Body of pancreas (tissue), 4 donors: ENCODE measurements around the gene ATOH8. TPM values are rescaled to one million over a fixed set of nuclear protein-coding genes. Genes with fewer than 3 reads are reported as not detected.
A peak's percentile ranks its signal among the peaks of the same experiment; 100 is the strongest.

ENCODE experiments used
- ATAC-seq: fragments of 150-250 bp; one replicate; pipeline ENCODE4 v1.9.1; 2016
- DNase-seq, 4 donors: peaks; one replicate each; pipeline ENCODE4 v3.0.0-alpha.2; 2019
- H3K27ac ChIP-seq, 4 donors: fragments of 200-600 bp; sonication (generic); 1 replicate in 3 of 4; 2 replicates in 1 of 4; pipeline versions ENCODE4 v1.5.1 to v1.6.1; 2016 to 2019; ENCODE audit warnings: mild to moderate bottlenecking in 1 of 4, mixed read lengths in 1 of 4, moderate library complexity in 1 of 4
- H3K27me3 ChIP-seq, 2 donors: fragments of 200-600 bp; sonication (generic); one replicate each; pipeline ENCODE4 v1.6.0; 2016; ENCODE audit warnings: mild to moderate bottlenecking in 1 of 2
- H3K36me3 ChIP-seq, 2 donors: fragments of 200-600 bp; sonication (generic); replicated peaks in 1 of 2; 2 replicates each; pipeline ENCODE4 v1.5.1; 2016; ENCODE audit warnings: low read depth in 2 of 2; ENCODE audit not compliant: insufficient read depth in 1 of 2
- H3K4me1 ChIP-seq: fragments of 200-600 bp; sonication (generic); one replicate; pipeline ENCODE4 v1.6.0; 2016
- H3K4me3 ChIP-seq, 2 donors: fragments of 200-600 bp; sonication (generic); 1 replicate in 1 of 2; 2 replicates in 1 of 2; pipeline ENCODE4 v1.5.1; 2016 to 2019
- H3K9me3 ChIP-seq, 3 donors: fragments of 200-600 bp; sonication (generic); 1 replicate in 2 of 3; 2 replicates in 1 of 3; pipeline ENCODE4 v1.5.1; 2016
- POLR2A ChIP-seq, 3 donors: fragments of 450-650 bp; IDR thresholded peaks; one replicate each; pipeline ENCODE4 v1.6.1; 2016; ENCODE audit warnings: antibody characterized with exemption in 3 of 3, mild to moderate bottlenecking in 2 of 3
- WGBS, 2 donors: methylation state at CpG; one replicate each; pipeline ENCODE4 v1.1.5; 2017; 5-methylcytosine and 5-hydroxymethylcytosine counted together
- intact Hi-C: fragments of 100-400 bp; cut with DNase I; formaldehyde crosslinking; loops from one replicate; pipeline ENCODE4 v1.15.1; 2023
- total RNA-seq, 2 donors: library from RNA; depleted of rRNA; stranded (reverse); fragments of >200 nt; gene quantifications; one replicate each; pipeline ENCODE4 v1.1.0, GENCODE V29; 2016
- TF ChIP-seq, protein P1 (sequence below), 7 experiments: fragments of 450-650 bp in 4 of 7; fragments of 200-600 bp in 3 of 7; sonication (generic) in 3 of 7; IDR thresholded peaks; one replicate each; pipeline ENCODE4 v1.5.1; 2016 to 2019; ENCODE audit warnings: antibody characterized with exemption in 7 of 7

Gene ATOH8
- total RNA-seq, 2 donors from 2014 or later: 12.9 to 14.5 TPM

DNA sequence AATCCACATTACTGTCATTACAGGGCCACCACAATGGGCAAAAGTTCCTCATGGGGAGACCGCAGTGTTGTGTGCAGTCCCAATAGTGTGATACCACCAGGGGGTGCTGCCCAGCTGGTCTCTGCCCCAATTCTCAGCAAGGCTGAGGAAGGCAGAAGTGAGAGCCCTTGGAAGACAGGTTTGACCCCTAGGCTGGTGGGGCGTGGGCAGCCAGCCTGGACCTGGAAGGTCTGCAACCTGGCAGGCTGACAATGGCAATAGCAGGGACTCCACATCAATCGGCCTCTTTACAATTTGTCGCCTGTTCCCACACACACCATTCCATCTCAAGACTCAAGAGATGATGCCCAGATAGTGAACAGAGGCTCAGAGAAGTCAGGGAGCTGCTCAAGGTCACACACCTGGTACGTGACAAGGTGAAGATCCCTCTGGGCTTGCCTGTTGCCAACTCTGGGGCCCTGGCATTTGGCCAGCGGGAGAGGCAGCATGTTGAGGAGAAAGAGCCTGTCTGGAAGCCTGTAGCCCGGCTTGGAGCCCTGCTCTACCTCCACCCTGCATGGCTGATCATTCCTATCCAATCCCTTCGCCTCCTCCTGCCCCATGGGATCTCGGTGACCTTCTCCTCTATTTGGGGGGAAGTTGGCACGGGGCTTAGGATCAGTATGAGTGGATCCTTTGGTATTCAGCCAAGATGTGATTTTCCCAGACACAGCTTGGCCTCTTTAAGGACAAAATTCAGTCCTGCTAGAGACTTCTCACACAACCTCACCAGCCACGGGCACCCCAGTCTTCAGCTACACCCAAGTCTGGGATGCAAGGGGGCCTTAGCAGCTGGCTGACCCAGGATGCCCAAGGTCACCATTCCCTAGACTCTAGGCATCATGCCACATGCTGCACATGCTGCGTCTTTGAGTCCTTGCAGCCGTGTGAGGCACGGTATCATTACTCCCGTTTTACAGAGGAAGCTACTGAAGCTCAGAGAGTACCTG is 2.9 kb upstream of the ATOH8 start:
- intact Hi-C loops: no loop called here
- Histone ChIP-seq H3K27ac (no peak overlapping the region), H3K36me3 (no peaks in the 10 kb centered on the region), H3K4me1 (peaks cover 34% of the 10 kb centered on the region), H3K9me3 (no peaks in the 10 kb centered on the region), H3K27me3 (peaks cover 0 to 29% of the 10 kb centered on the region in 2 donors), H3K4me3 (no peak overlapping the region)
- peak; percentile 71 for ATAC-seq
- WGBS, 2 donors: 18 to 30% methylated on average over 10 to 15 of the region's 15 CpGs
- TF ChIP-seq POLR2A (IDR thresholded peaks at IDR 0.05): no peak
- TF ChIP-seq, protein P1, sequence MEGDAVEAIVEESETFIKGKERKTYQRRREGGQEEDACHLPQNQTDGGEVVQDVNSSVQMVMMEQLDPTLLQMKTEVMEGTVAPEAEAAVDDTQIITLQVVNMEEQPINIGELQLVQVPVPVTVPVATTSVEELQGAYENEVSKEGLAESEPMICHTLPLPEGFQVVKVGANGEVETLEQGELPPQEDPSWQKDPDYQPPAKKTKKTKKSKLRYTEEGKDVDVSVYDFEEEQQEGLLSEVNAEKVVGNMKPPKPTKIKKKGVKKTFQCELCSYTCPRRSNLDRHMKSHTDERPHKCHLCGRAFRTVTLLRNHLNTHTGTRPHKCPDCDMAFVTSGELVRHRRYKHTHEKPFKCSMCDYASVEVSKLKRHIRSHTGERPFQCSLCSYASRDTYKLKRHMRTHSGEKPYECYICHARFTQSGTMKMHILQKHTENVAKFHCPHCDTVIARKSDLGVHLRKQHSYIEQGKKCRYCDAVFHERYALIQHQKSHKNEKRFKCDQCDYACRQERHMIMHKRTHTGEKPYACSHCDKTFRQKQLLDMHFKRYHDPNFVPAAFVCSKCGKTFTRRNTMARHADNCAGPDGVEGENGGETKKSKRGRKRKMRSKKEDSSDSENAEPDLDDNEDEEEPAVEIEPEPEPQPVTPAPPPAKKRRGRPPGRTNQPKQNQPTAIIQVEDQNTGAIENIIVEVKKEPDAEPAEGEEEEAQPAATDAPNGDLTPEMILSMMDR (IDR thresholded peaks at IDR 0.05): peak; percentile 73 to 88 (median 80)
- peak; percentile 78 to 84 (median 82) for DNase-seq

DNA sequence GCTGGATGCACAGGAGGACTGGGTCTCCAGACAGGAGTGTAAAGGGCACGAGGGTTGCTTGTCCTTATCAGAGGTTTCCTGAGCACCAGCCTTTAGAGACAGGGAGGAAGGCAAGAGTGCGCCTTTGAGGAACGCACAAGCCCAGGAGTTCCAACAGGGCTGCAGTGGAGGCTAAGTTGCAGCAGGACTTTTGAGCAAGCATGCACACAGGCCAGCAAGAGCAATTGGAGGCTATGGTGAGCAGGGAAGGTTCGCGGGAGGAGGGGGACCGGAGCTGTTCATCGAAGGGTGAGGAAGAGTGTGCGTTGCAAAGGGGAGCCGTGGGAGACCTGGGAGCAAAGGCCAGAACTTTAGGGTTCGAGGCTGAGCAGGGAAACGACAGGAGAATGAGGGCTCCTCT is 2.2 kb upstream of the ATOH8 start:
- no peak for ATAC-seq
- WGBS, 2 donors: 55 to 57% methylated on average over 11 of the region's 11 CpGs
- no peak for DNase-seq
- TF ChIP-seq, protein P1 (IDR thresholded peaks at IDR 0.05): no peak
- no peak for TF ChIP-seq POLR2A (IDR thresholded peaks at IDR 0.05)
- Histone ChIP-seq H3K4me3 (no peak overlapping the region), H3K9me3 (no peaks in the 10 kb centered on the region), H3K36me3 (no peaks in the 10 kb centered on the region), H3K4me1 (peaks cover 39% of the 10 kb centered on the region), H3K27ac (no peak overlapping the region), H3K27me3 (peaks cover 0 to 29% of the 10 kb centered on the region in 2 donors)
- intact Hi-C loops: no loop called here

DNA sequence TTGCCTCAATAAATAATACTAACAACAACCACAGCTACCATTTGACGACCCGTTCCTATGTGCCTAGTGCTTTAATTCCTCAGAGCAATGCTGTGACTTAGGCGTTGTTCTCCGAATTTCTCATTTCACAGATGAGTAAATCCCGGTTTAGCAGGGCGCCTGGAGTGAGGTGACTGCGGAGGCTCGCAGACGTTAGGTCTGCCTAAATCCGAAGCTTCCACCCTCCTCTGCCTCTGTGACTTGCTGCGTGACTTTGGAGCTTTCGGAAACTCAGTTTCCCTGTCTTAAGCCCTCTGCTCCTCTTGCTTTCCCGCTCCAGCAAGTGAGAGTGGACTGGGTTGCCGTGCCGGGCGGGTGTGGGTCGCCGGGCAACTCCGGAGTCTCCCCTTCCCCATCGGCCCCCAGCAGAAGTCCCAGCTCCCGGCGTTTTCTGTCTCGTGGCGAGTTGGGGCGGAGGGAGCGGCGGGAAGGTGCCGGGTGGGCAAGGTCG is 711 bp upstream of the ATOH8 start:
- TF ChIP-seq POLR2A (IDR thresholded peaks at IDR 0.05): no peak
- TF ChIP-seq, protein P1 (IDR thresholded peaks at IDR 0.05): no peak
- DNase-seq (no peak), ATAC-seq (no peak)
- H3K4me1 ChIP-seq: peaks cover 48% of the 10 kb centered on the region
- no peak overlapping the region for H3K27ac ChIP-seq
- no peaks in the 10 kb centered on the region for H3K36me3 ChIP-seq
- intact Hi-C loops: no loop called here
- H3K9me3 ChIP-seq: no peaks in the 10 kb centered on the region
- no peak overlapping the region for H3K4me3 ChIP-seq
- WGBS, 2 donors: 46 to 52% methylated on average over 26 to 29 of the region's 29 CpGs
- peaks cover 0 to 29% of the 10 kb centered on the region in 2 donors for H3K27me3 ChIP-seq

DNA sequence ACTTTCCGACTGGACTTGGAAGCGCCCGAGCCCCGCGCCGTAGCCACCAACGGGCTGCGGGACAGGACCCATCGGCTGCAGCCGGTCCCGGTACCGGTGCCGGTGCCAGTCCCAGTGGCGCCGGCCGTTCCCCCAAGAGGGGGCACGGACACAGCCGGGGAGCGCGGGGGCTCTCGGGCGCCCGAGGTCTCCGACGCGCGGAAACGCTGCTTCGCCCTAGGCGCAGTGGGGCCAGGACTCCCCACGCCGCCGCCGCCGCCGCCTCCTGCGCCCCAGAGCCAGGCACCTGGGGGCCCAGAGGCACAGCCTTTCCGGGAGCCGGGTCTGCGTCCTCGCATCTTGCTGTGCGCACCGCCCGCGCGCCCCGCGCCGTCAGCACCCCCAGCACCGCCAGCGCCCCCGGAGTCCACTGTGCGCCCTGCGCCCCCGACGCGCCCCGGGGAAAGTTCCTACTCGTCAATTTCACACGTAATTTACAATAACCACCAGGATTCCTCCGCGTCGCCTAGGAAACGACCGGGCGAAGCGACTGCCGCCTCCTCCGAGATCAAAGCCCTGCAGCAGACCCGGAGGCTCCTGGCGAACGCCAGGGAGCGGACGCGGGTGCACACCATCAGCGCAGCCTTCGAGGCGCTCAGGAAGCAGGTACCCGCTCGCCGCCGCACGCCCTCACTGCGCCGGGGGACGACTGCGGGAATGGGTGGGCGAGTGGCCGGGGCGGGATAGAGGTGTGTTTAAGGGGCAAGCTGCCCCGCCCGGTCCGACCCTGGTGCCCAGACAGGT is 713 bp downstream of the ATOH8 start:
- 0 to 1% methylated on average over 10 to 78 of the region's 93 CpGs for WGBS, 2 donors
- Histone ChIP-seq H3K4me1 (peaks cover 59% of the 10 kb centered on the region), H3K27ac (peak overlapping the region in 3 of 4 donors; percentile 5 to 44 (median 43)), H3K4me3 (peak overlapping the region; percentile 5 to 36), H3K27me3 (peaks cover 0 to 29% of the 10 kb centered on the region in 2 donors), H3K36me3 (no peaks in the 10 kb centered on the region), H3K9me3 (no peaks in the 10 kb centered on the region)
- peak; percentile 19 for ATAC-seq
- no peak for TF ChIP-seq POLR2A (IDR thresholded peaks at IDR 0.05)
- TF ChIP-seq, protein P1 (IDR thresholded peaks at IDR 0.05): peak in 3 of 7 experiments; percentile 11 to 15 (median 13)
- peak; percentile 50 to 60 (median 53) for DNase-seq
- intact Hi-C loops: no loop called here
